WTC11 (cell line): ENCODE data around the gene PNPLA6. TPM values are rescaled to one million over a fixed set of nuclear protein-coding genes. Genes with fewer than 3 reads are reported as not detected.

ENCODE experiments used
- ATAC-seq: fragments of 200-7000 bp; cut with Tn5 transposase; 2 replicates; pipeline ENCODE4 v1.10.0; 2021; ENCODE audit warnings: mild to moderate bottlenecking, moderate library complexity
- CTCF ChIA-PET: fragments of 300-600 bp; sonication (Branson Sonifier 250); formaldehyde crosslinking; loops from one replicate; lab custom pipeline; 2021; ENCODE audit warnings: antibody characterized with exemption; lab: Charles Lee
- POLR2A ChIA-PET: fragments of 350-600 bp; sonication (Branson Sonifier 250); formaldehyde crosslinking; loops from one replicate; lab custom pipeline; 2021; ENCODE audit warnings: antibody characterized with exemption; lab: Charles Lee
- DNase-seq: peaks from one replicate; pipeline ENCODE4 v3.0.0; 2021; ENCODE audit warnings: low spot score
- H3K27ac Mint-ChIP-seq: 2 replicates; pipeline ENCODE4 v1.8.0; 2021; ENCODE audit warnings: mixed read lengths
- H3K27me3 Mint-ChIP-seq: 2 replicates; pipeline ENCODE4 v1.8.0; 2021; ENCODE audit warnings: low read depth, mild to moderate bottlenecking, moderate library complexity, mixed read lengths
- H3K36me3 Mint-ChIP-seq: 2 replicates; pipeline ENCODE4 v1.8.0; 2021; ENCODE audit warnings: mixed read lengths
- H3K4me1 Mint-ChIP-seq: 2 replicates; pipeline ENCODE4 v1.8.0; 2022; ENCODE audit warnings: mixed read lengths
- H3K4me3 Mint-ChIP-seq: 2 replicates; pipeline ENCODE4 v1.8.0; 2021; ENCODE audit warnings: mild to moderate bottlenecking, moderate library complexity, mixed read lengths
- H3K9me3 Mint-ChIP-seq: 2 replicates; pipeline ENCODE4 v1.8.0; 2021; ENCODE audit warnings: mixed read lengths
- CREB1 ChIP-seq: sonication (generic); formaldehyde crosslinking; IDR thresholded peaks from 2 replicates; pipeline ENCODE4 v1.8.0; 2023; ENCODE audit warnings: mild to moderate bottlenecking, missing genetic modification reagents
- ETV6 ChIP-seq: sonication (generic); formaldehyde crosslinking; IDR thresholded peaks from 2 replicates; pipeline ENCODE4 v1.8.1; 2022; ENCODE audit warnings: mild to moderate bottlenecking, missing genetic modification reagents
- NFYB ChIP-seq: sonication (generic); formaldehyde crosslinking; conservative IDR thresholded peaks from 2 replicates; pipeline ENCODE4 v1.8.0; 2022; ENCODE audit warnings: low read depth, missing genetic modification reagents
- NR1H2 ChIP-seq: sonication (generic); formaldehyde crosslinking; IDR thresholded peaks from 2 replicates; pipeline ENCODE4 v1.9.0; 2021; ENCODE audit warnings: mild to moderate bottlenecking, moderate library complexity, missing genetic modification reagents
- NR2C2 ChIP-seq: sonication (generic); formaldehyde crosslinking; IDR thresholded peaks from 2 replicates; pipeline ENCODE4 v1.8.0; 2022; ENCODE audit warnings: mild to moderate bottlenecking, missing genetic modification reagents
- NR3C1 ChIP-seq: sonication (generic); formaldehyde crosslinking; conservative IDR thresholded peaks from 2 replicates; pipeline ENCODE4 v1.8.1; 2023; ENCODE audit warnings: low read depth, mild to moderate bottlenecking, missing genetic modification reagents
- TEAD4 ChIP-seq: sonication (generic); formaldehyde crosslinking; IDR thresholded peaks from 2 replicates; pipeline ENCODE4 v1.8.0; 2022; ENCODE audit warnings: mild to moderate bottlenecking, missing genetic modification reagents
- ZNF263 ChIP-seq: sonication (generic); formaldehyde crosslinking; IDR thresholded peaks from 2 replicates; pipeline ENCODE4 v1.8.1; 2022; ENCODE audit warnings: low read depth, mild to moderate bottlenecking, moderate library complexity, missing genetic modification reagents
- total RNA-seq: library from RNA; stranded (reverse); gene quantifications from 3 replicates; pipeline ENCODE4 v1.2.3, GENCODE V29; 2021
- TF ChIP-seq, protein P1 (sequence below): sonication (generic); formaldehyde crosslinking; IDR thresholded peaks from 2 replicates; pipeline ENCODE4 v1.8.1; 2023; ENCODE audit warnings: mild to moderate bottlenecking, missing genetic modification reagents
- TF ChIP-seq, protein P2 (sequence below): sonication (generic); formaldehyde crosslinking; IDR thresholded peaks from 2 replicates; pipeline ENCODE4 v1.8.0; 2023; ENCODE audit warnings: missing genetic modification reagents, mild to moderate bottlenecking, borderline replicate concordance
- TF ChIP-seq, protein P3 (sequence below): fragments of 200-600 bp; IDR thresholded peaks from 2 replicates; pipeline ENCODE4 v1.8.0; 2022; ENCODE audit warnings: antibody characterized with exemption
- TF ChIP-seq, protein P4 (sequence below): sonication (generic); formaldehyde crosslinking; IDR thresholded peaks from 2 replicates; pipeline ENCODE4 v1.8.0; 2022; ENCODE audit warnings: missing genetic modification reagents
- TF ChIP-seq, protein P5 (sequence below): fragments of 250-450 bp; sonication (Bioruptor Pico); conservative IDR thresholded peaks from 2 replicates; pipeline ENCODE4 v1.9.0; 2021; ENCODE audit warnings: mild to moderate bottlenecking

The PNPLA6 gene
- total RNA-seq, 1 experiment from 2014 or later: 149 TPM

DNA sequence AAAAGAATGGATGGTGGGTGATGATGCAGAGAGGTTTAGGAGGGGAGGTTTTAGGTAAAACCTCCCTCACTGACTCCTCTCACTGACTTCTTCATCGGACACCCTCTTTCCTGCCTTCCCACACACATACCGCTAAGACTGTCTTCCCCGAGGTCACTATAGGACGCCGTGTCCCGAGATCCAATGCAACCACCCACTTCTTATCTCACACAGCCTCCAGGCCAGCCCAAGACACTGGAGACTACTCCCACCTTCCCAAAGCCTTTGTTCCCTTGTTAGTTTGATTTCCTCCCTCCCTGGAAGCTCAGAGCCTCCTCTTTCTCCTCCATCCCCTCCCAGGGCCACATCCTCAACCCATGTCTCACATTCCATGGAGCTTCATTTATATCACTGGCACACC lies 43.7 kb downstream of the PNPLA6 start (continued):
- TF ChIP-seq, protein P1, sequence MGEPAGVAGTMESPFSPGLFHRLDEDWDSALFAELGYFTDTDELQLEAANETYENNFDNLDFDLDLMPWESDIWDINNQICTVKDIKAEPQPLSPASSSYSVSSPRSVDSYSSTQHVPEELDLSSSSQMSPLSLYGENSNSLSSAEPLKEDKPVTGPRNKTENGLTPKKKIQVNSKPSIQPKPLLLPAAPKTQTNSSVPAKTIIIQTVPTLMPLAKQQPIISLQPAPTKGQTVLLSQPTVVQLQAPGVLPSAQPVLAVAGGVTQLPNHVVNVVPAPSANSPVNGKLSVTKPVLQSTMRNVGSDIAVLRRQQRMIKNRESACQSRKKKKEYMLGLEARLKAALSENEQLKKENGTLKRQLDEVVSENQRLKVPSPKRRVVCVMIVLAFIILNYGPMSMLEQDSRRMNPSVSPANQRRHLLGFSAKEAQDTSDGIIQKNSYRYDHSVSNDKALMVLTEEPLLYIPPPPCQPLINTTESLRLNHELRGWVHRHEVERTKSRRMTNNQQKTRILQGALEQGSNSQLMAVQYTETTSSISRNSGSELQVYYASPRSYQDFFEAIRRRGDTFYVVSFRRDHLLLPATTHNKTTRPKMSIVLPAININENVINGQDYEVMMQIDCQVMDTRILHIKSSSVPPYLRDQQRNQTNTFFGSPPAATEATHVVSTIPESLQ (CRISPR knock-in tag): no peak
- TF ChIP-seq NFYB (CRISPR knock-in tag) (no peak), ETV6 (CRISPR knock-in tag) (no peak), NR3C1 (no peak)
- TF ChIP-seq, protein P2, sequence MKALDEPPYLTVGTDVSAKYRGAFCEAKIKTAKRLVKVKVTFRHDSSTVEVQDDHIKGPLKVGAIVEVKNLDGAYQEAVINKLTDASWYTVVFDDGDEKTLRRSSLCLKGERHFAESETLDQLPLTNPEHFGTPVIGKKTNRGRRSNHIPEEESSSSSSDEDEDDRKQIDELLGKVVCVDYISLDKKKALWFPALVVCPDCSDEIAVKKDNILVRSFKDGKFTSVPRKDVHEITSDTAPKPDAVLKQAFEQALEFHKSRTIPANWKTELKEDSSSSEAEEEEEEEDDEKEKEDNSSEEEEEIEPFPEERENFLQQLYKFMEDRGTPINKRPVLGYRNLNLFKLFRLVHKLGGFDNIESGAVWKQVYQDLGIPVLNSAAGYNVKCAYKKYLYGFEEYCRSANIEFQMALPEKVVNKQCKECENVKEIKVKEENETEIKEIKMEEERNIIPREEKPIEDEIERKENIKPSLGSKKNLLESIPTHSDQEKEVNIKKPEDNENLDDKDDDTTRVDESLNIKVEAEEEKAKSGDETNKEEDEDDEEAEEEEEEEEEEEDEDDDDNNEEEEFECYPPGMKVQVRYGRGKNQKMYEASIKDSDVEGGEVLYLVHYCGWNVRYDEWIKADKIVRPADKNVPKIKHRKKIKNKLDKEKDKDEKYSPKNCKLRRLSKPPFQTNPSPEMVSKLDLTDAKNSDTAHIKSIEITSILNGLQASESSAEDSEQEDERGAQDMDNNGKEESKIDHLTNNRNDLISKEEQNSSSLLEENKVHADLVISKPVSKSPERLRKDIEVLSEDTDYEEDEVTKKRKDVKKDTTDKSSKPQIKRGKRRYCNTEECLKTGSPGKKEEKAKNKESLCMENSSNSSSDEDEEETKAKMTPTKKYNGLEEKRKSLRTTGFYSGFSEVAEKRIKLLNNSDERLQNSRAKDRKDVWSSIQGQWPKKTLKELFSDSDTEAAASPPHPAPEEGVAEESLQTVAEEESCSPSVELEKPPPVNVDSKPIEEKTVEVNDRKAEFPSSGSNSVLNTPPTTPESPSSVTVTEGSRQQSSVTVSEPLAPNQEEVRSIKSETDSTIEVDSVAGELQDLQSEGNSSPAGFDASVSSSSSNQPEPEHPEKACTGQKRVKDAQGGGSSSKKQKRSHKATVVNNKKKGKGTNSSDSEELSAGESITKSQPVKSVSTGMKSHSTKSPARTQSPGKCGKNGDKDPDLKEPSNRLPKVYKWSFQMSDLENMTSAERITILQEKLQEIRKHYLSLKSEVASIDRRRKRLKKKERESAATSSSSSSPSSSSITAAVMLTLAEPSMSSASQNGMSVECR: no peak
- TF ChIP-seq, all 79 proteins: peak for 0

DNA sequence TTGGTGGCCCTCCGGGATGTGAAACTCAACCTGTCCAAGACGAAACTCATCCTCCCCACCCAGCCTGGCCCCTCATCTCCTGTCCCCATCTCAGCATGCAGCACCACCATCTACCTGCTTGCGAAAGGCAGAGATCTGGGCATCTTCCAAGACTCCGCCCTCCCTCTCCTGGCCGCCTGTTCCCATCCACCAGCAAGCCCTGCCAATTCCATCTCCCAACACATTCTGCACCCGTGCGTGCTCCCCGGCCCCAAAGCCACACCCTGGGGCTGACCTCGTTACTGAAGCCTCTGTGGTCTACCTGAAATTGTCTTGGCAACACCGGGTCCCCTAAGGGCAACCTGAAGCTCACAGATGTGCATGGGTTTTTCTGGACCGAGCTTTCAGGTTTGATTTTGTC lies 46.9 kb downstream of the PNPLA6 start:
- H3K9me3 Mint-ChIP-seq: no peaks in the 10 kb centered on the region
- POLR2A ChIA-PET: no interaction called here
- ATAC-seq (no peak; the same call in 1 of the 2 replicates), DNase-seq (no peak)
- H3K4me3 Mint-ChIP-seq: no peak overlapping the region
- CTCF ChIA-PET: interaction anchor here (12.1 kb wide), 1 partner anchor 14 kb away, joined by 73 read pairs; no protein-coding TSS in a partner anchor
- peaks cover 24% of the 10 kb centered on the region for H3K27me3 Mint-ChIP-seq
- no peaks in the 10 kb centered on the region for H3K4me1 Mint-ChIP-seq
- no peak for TF ChIP-seq ZNF263
- no peak for TF ChIP-seq NR2C2
- TF ChIP-seq CREB1: no peak
- no peaks in the 10 kb centered on the region for H3K36me3 Mint-ChIP-seq
- no peak overlapping the region for H3K27ac Mint-ChIP-seq

DNA sequence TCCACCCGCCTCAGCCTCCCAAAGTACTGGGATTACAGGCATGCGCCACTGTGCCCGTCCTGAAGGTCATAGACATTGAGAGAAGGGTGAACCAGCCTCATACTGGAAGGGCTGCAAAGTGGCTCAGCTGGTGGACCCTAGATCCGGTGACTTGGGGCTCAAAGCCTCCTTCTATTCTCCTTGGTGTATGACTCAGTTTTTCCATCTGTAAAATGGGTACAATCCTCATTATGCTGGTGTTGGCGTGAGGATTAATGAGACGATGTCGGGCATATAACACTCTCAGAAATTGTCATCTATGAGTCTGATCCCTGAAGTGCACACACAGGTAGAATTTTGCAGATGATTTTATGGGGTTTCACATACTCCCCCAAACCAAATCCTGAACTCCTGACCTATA lies 54.3 kb downstream of the PNPLA6 start:
- POLR2A ChIA-PET: no interaction called here
- no peak overlapping the region for H3K27ac Mint-ChIP-seq
- DNase-seq (no peak), ATAC-seq (no peak)
- CTCF ChIA-PET: interaction anchor here (0.6 to 2.6 kb wide), 2 partner anchors 21 to 60 kb away, joined by 4 to 19 read pairs; no protein-coding TSS in a partner anchor
- H3K4me3 Mint-ChIP-seq: no peak overlapping the region
- H3K9me3 Mint-ChIP-seq: no peaks in the 10 kb centered on the region
- H3K36me3 Mint-ChIP-seq: no peaks in the 10 kb centered on the region
- peaks cover 15% of the 10 kb centered on the region for H3K27me3 Mint-ChIP-seq
- no peaks in the 10 kb centered on the region for H3K4me1 Mint-ChIP-seq
- no peak for TF ChIP-seq NR1H2 (CRISPR knock-in tag)
- TF ChIP-seq, protein P3, sequence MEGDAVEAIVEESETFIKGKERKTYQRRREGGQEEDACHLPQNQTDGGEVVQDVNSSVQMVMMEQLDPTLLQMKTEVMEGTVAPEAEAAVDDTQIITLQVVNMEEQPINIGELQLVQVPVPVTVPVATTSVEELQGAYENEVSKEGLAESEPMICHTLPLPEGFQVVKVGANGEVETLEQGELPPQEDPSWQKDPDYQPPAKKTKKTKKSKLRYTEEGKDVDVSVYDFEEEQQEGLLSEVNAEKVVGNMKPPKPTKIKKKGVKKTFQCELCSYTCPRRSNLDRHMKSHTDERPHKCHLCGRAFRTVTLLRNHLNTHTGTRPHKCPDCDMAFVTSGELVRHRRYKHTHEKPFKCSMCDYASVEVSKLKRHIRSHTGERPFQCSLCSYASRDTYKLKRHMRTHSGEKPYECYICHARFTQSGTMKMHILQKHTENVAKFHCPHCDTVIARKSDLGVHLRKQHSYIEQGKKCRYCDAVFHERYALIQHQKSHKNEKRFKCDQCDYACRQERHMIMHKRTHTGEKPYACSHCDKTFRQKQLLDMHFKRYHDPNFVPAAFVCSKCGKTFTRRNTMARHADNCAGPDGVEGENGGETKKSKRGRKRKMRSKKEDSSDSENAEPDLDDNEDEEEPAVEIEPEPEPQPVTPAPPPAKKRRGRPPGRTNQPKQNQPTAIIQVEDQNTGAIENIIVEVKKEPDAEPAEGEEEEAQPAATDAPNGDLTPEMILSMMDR: no peak
- TF ChIP-seq, all 79 proteins: peak for 0

DNA sequence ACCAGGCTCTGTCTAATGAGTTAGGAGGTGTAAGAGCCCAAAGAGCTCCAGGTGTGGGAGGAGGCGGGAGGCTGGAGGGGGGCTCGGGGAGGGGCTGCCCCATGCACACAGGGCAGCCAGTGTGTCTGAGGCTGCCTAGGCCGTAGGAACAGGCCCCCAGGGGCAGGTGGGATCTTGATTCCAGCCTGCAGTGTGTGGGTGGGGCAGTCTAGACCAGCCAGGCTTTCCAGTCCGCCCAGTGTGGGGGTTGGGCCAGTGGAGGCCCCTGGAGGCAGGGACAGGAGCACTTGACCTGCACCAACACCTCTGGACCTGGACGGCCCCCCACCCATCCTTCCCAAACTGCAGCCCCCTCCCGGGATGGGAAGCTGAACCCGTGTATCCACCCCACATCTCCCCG lies 54.7 kb downstream of the PNPLA6 start:
- POLR2A ChIA-PET: no interaction called here
- DNase-seq (no peak), ATAC-seq (peak; percentile 59)
- Mint-ChIP-seq H3K27me3 (peaks cover 16% of the 10 kb centered on the region), H3K4me3 (no peak overlapping the region), H3K27ac (no peak overlapping the region), H3K4me1 (peaks cover 2% of the 10 kb centered on the region), H3K9me3 (no peaks in the 10 kb centered on the region), H3K36me3 (no peaks in the 10 kb centered on the region)
- CTCF ChIA-PET: interaction anchor here (2.6 kb wide), 1 partner anchor 22 kb away, joined by 19 read pairs; no protein-coding TSS in a partner anchor
- TF ChIP-seq TEAD4 (CRISPR knock-in tag): no peak
- TF ChIP-seq, protein P4, sequence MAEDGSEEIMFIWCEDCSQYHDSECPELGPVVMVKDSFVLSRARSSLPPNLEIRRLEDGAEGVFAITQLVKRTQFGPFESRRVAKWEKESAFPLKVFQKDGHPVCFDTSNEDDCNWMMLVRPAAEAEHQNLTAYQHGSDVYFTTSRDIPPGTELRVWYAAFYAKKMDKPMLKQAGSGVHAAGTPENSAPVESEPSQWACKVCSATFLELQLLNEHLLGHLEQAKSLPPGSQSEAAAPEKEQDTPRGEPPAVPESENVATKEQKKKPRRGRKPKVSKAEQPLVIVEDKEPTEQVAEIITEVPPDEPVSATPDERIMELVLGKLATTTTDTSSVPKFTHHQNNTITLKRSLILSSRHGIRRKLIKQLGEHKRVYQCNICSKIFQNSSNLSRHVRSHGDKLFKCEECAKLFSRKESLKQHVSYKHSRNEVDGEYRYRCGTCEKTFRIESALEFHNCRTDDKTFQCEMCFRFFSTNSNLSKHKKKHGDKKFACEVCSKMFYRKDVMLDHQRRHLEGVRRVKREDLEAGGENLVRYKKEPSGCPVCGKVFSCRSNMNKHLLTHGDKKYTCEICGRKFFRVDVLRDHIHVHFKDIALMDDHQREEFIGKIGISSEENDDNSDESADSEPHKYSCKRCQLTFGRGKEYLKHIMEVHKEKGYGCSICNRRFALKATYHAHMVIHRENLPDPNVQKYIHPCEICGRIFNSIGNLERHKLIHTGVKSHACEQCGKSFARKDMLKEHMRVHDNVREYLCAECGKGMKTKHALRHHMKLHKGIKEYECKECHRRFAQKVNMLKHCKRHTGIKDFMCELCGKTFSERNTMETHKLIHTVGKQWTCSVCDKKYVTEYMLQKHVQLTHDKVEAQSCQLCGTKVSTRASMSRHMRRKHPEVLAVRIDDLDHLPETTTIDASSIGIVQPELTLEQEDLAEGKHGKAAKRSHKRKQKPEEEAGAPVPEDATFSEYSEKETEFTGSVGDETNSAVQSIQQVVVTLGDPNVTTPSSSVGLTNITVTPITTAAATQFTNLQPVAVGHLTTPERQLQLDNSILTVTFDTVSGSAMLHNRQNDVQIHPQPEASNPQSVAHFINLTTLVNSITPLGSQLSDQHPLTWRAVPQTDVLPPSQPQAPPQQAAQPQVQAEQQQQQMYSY (CRISPR knock-in tag): no peak
- TF ChIP-seq, protein P5, sequence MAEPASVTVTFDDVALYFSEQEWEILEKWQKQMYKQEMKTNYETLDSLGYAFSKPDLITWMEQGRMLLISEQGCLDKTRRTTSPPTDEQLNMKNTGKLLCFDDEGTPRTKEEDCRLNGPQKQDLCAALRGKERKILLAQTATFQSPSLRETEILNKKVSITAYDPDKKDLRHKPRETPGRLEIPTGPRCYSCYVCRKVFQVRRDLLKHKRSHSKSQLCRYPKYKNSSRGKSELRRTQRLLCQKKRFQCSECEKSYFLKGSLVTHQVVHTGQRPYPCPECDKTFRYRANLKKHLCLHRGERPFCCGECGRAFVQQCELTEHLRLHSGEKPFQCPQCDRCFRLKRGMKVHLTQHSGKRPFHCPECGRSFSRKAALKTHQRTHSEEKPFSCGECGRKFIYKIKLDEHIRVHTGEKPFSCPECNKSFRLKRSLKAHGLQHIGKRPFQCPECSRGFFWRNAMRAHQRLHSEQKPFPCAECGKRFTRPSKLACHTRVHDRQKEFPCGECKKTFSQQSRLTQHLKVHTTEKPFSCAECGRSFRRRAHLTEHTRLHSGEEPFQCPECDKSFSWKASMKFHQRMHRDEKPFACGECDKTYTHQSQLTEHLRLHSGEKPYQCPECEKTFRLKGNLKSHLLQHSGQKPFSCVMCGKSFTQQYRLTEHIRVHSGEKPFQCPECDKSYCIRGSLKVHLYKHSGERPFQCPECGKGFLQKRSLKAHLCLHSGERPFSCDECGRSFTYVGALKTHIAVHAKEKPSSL (CRISPR knock-in tag): no peak
